WI38 (cell line): ENCODE measurements around the gene SETX.

ENCODE experiments used
- H3K4me3 ChIP-seq: 2 replicates; pipeline ENCODE4 v1.5.1; 2011; ENCODE audit warnings: low read depth, mild to moderate bottlenecking, control low read depth, low read length
- TF ChIP-seq, protein P1 (sequence below): IDR thresholded peaks from 2 replicates; pipeline ENCODE4 v1.5.1; 2012; ENCODE audit warnings: low read depth, mild to moderate bottlenecking, control low read depth, low read length

The SETX gene

DNA sequence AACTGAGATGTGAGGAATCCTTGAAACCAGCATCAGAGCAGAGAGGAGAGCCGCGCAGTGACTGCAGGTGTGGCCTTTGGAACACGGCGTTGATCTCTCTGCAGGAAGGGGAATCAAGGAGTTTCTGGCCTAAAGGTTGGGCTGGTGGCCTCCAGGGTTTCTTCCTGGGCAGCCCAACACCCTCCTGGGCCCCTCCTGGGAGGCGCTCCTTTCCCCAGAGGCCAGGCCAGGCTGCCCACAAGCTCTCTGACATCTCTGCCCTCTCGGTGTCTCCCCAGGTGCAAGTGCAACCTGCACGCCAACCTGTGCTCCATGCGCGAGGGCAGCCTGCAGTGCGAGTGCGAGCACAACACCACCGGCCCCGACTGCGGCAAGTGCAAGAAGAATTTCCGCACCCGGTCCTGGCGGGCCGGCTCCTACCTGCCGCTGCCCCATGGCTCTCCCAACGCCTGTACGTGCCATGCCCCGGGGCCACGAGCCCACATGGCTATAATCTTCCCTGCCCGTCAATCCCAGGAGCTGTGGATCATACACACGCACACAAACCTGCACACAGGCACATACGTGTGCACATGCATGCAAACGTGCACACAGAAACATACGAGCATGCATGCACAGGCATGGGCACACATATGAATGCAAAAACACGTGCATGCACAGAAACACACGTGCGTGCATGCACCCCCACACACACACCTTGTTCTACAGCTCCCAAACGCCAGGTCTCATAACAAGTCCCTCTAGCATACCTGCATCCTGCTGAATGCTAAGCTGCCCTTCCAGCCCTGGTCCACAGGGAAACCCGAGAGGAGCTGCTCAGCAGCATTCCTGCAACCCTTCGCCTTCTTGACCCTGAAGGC is 128.0 kb downstream of the SETX start:
- H3K4me3 ChIP-seq: no peak overlapping the region
- TF ChIP-seq, protein P1, sequence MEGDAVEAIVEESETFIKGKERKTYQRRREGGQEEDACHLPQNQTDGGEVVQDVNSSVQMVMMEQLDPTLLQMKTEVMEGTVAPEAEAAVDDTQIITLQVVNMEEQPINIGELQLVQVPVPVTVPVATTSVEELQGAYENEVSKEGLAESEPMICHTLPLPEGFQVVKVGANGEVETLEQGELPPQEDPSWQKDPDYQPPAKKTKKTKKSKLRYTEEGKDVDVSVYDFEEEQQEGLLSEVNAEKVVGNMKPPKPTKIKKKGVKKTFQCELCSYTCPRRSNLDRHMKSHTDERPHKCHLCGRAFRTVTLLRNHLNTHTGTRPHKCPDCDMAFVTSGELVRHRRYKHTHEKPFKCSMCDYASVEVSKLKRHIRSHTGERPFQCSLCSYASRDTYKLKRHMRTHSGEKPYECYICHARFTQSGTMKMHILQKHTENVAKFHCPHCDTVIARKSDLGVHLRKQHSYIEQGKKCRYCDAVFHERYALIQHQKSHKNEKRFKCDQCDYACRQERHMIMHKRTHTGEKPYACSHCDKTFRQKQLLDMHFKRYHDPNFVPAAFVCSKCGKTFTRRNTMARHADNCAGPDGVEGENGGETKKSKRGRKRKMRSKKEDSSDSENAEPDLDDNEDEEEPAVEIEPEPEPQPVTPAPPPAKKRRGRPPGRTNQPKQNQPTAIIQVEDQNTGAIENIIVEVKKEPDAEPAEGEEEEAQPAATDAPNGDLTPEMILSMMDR: no peak

DNA sequence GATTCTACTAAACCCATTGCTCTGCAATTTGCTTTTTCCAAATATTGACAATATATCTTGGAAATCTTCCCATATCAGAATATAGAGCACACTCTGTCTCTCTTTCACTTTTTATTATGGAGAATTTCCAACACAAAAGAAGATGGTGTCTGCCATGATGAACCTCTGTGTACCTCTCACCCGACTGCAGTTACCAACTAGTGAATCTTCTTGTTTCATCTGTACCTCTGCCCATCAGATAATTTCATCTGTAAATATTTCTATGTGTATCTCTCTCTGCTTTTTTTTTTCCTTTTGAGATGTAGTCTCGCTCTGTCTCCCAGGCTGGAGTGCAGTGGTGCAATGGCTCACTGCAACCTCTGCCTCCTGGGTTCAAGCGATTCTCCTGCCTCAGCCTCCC is 130.1 kb downstream of the SETX start:
- H3K4me3 ChIP-seq: no peak overlapping the region
- TF ChIP-seq, protein P1: no peak

DNA sequence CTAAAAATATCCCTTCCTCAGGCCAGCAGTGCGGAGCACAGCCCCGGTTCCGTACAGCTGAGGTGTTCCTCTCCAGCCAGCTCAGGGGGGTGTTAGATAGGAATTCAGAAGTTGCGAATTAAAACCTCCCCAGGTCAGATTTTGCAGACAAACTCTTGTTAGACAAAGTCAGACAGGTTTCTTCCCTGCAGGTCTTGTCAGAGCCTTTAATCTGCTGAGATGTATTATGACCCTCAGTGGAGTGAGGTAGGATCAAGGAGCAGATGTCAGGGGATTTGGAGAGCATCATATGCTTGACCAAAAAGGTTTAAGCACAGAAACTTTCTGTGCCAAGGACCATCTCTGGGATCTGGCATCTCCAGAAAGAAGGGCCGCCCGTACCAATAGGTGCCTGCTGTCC is 132.8 kb downstream of the SETX start:
- TF ChIP-seq, protein P1: no peak
- H3K4me3 ChIP-seq: no peak overlapping the region

DNA sequence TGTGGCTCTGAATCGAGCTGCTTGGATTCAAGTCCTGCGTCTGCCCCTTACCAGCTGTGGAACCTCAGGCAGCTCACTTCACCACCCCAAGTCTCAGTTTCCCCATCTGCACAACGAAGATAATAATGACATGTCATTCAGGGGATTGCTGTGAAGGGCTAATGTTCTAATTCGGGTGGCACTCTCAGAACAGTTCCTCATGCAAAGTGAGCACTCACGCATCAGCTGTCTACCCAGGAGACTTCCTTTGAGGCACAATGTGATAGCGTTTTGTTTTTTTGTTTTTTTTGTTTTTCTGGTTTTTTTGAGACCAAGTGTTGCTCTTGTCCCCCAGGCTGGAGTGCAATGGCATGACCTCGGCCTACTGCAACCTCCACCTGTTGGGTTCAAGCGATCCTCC is 136.6 kb downstream of the SETX start:
- TF ChIP-seq, protein P1: no peak
- no peak overlapping the region for H3K4me3 ChIP-seq

DNA sequence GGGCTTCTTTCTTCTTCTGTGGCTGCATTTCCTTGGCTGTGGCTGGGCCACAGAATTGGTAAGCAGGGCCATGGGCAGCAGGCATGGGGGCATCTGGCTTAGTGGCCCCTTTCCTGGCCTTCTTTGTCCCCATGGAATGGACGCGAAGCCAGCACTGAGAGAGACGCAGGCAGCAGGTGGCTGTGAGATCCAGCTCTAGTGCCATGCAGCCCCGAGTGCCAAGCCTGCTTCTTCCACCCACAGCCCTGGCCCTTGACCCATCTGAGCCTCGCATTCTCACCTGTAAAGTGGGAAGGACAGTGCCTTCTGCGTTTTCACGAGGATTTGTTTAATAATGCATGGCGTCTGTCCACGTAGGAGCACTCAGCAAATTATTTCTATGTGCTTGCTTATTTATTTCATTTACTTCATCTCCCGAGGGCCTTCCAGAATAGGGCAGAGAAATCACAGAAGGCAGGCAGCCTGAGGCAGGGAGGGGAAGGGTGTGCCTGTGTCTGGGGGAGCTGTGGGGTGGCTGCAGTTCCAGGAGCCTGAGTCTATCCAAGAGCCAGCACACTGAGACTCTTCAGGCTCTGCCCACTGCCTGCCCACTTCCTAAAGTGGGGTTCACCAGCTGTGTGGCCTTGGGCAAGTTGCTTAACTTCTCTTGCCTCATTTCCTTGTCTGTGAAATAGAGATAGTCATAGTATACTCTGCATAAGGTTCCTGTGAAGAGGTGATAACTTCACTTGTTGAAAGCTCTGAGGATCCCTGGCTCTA is 137.7 kb downstream of the SETX start:
- TF ChIP-seq, protein P1: no peak
- no peak overlapping the region for H3K4me3 ChIP-seq

DNA sequence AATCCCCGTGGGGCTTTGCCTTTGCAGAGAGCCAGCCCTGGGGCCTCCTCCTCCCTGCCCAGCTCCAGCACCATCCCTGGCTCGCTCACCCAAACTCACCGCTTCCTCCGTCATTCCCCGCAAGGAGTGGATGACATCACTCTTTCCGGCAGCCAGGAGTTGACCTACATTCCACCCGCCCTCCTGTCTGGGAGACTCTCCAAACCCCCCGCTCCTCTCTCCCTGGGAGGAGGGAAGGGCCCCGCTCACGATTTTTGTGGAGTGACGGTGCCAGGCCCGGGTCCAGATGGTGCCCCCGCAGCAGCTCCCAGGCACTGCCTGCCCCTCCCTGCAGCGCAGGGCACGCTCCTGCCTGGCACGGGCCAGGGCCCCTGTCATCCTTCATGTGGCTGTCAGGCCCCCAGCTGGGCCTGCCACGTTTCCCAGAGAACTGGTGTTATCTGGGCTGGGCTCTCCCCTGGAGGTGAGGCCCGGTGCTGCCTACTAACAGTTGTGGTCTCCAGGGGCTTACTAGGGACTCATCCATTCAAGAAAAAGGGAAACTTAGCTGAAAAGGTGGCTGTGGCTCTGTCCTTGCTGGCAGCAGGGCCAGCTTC is 140.7 kb downstream of the SETX start:
- H3K4me3 ChIP-seq: no peak overlapping the region

More for the DNA sequence above, 140.7 kb downstream of the SETX start:
- TF ChIP-seq, protein P1: no peak
